ENCODE measurements around the gene PCGF1. TPM values are rescaled to one million over a fixed set of nuclear protein-coding genes. Genes with fewer than 3 reads are reported as not detected.

Gene PCGF1
- total and polyA plus RNA-seq, 2 of the 8 experiments (the other 6 are each of a cell fraction or from before 2014, with no cell fraction given) = 10.0 to 23.7 TPM

- peaks cover 71 to 91% (median 89%) of the 10 kb centered on the region in 4 experiments for H3K27me3 ChIP-seq (replicated peaks in 1 of 4; ENCODE audit: control insufficient read depth in 3 of 4, extremely low read depth in 1 of 4, insufficient read depth in 3 of 4, low read length in 3 of 4)
- no peak overlapping the region for H2BK120ac ChIP-seq (replicated peaks; ENCODE audit: low read depth, low read length)
- no peak overlapping the region for H4K5ac ChIP-seq (ENCODE audit: insufficient read length, low read depth, low read length)
- no peak overlapping the region for H3K4ac ChIP-seq (replicated peaks; ENCODE audit: insufficient read length, low read depth, low read length)
- H2AK5ac ChIP-seq (ENCODE audit: low read depth, low read length) = no peak overlapping the region
- H4K20me1 ChIP-seq (replicated peaks in 1 of 2; ENCODE audit: control insufficient read depth in 1 of 2, insufficient read depth in 2 of 2, low read length in 2 of 2) = peaks cover 0 to 12% of the 10 kb centered on the region in 2 experiments
- H3K79me1 ChIP-seq (ENCODE audit: low read depth, low read length) = no peaks in the 10 kb centered on the region
- 0 out of 2 replicates have a peak overlapping the region, but pooled peaks have one; percentile 16 for H2BK15ac ChIP-seq (ENCODE audit: low read length)
- peak overlapping the region; percentile 82; the same call in 1 of the 2 replicates for H4K8ac ChIP-seq (ENCODE audit: extremely low read depth, insufficient read depth, low read length)
- H3K18ac ChIP-seq (ENCODE audit: extremely low read depth, low read length) = peak overlapping the region; percentile 19; the same call in 1 of the 2 replicates
- H3K23ac ChIP-seq (ENCODE audit: insufficient read length) = no peak overlapping the region
- FAIRE-seq (no peak), DNase-seq (ENCODE audit: low read depth in 1 of 2, low spot score in 2 of 2) (peak in 1 of 2 experiments; percentile 67)
- WGBS, 2 experiments (ENCODE audit: extremely low coverage in 1 of 2, insufficient coverage in 1 of 2, insufficient read length in 1 of 2, insufficient replicate concordance in 2 of 2, low coverage in 1 of 2, low lambda C conversion rate in 2 of 2, missing lambda C conversion rate in 1 of 2) = 3% methylated on average over 31 of the region's 32 CpGs; no CpG with 5 or more reads in 1 of the 2 experiments
- H3K4me2 ChIP-seq (ENCODE audit: insufficient read depth in 1 of 2, low read depth in 2 of 2, low read length in 2 of 2) = peak overlapping the region; percentile 78 to 88
- no peak overlapping the region for H3K9ac ChIP-seq (replicated peaks in 1 of 4; ENCODE audit: extremely low read depth in 1 of 4, low read depth in 3 of 4, low read length in 3 of 4)
- peak overlapping the region; percentile 17; the same call in 1 of the 2 replicates for H2AFZ ChIP-seq (ENCODE audit: low read length)
- peak overlapping the region; percentile 10 for H3K56ac ChIP-seq (replicated peaks; ENCODE audit: insufficient read length, low read depth, low read length)
- peaks cover 0 to 3% of the 10 kb centered on the region in 2 experiments; a peak in 1 of 4 replicates for H3K79me2 ChIP-seq (ENCODE audit: control insufficient read depth in 1 of 2, insufficient read depth in 2 of 2, low read length in 2 of 2)
- H3K4me1 ChIP-seq (replicated peaks in 1 of 4; ENCODE audit: control insufficient read depth in 3 of 4, insufficient read depth in 4 of 4, low read length in 3 of 4) = peaks cover 7 to 66% (median 43%) of the 10 kb centered on the region in 4 experiments
- no peak overlapping the region for H2BK20ac ChIP-seq (ENCODE audit: low read length)
- H2BK12ac ChIP-seq (ENCODE audit: low read depth, low read length) = peak overlapping the region; percentile 60; the same call in 1 of the 2 replicates
- H3K4me3 ChIP-seq (ENCODE audit: extremely low read depth in 1 of 4, insufficient read depth in 2 of 4, low read depth in 3 of 4, low read length in 4 of 4) = peak overlapping the region; percentile 36 to 65 (median 54)
- no peak overlapping the region for H3K27ac ChIP-seq (ENCODE audit: low read depth, low read length)
- H3K9me3 ChIP-seq (ENCODE audit: insufficient read depth in 2 of 2, low read depth in 1 of 2, low read length in 1 of 2) = no peaks in the 10 kb centered on the region
- H4K91ac ChIP-seq (replicated peaks; ENCODE audit: insufficient read length, low read length) = no peak overlapping the region
- ChIA-PET POLR2A (ENCODE audit: partially characterized antibody) (interaction anchor here (1.2 to 9.4 kb wide), 5 partner anchors 11 to 62 kb away, joined by 3 to 73 read pairs (median 59); partner anchors contain the start of genes AUP1, CCDC142, HTRA2 and TLX2), CTCF (ENCODE audit: partially characterized antibody) (interaction anchor here (1.8 to 5.1 kb wide), 6 partner anchors 11 to 19 kb away, joined by 6 to 24 read pairs (median 14); partner anchors contain the start of genes CCDC142, TLX2 and TTC31)
- peaks cover 39% of the 10 kb centered on the region; the same call in 1 of the 2 replicates for H3K23me2 ChIP-seq (ENCODE audit: low read depth, low read length)
- H3K14ac ChIP-seq (ENCODE audit: insufficient read length) = no peak overlapping the region
- H2BK5ac ChIP-seq (ENCODE audit: low read depth, low read length) = peak overlapping the region; percentile 35; the same call in 1 of the 2 replicates
- TF ChIP-seq TCF12 (IDR thresholded peaks at IDR 0.05; ENCODE audit: low read depth, low read length) (no peak), EZH2 (IDR thresholded peaks at IDR 0.05; ENCODE audit: low read depth, low read length, severe bottlenecking) (peak; percentile 94), RNF2 (IDR thresholded peaks at IDR 0.05; ENCODE audit: borderline replicate concordance, low read depth, low read length, missing control alignments, poor library complexity, severe bottlenecking) (peak; percentile 83), RBBP5 (IDR thresholded peaks at IDR 0.05; ENCODE audit: borderline replicate concordance, low read depth, low read length) (no peak)
- TF ChIP-seq, protein P1, sequence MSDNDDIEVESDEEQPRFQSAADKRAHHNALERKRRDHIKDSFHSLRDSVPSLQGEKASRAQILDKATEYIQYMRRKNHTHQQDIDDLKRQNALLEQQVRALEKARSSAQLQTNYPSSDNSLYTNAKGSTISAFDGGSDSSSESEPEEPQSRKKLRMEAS (IDR thresholded peaks at IDR 0.05) = no peak
- H3K36me3 ChIP-seq (ENCODE audit: control insufficient read depth in 2 of 4, insufficient read depth in 4 of 4, low read length in 3 of 4) = peaks cover 0 to 9% (median 4%) of the 10 kb centered on the region in 4 experiments; a peak in 6 of 8 replicates
Observed at GRCh38 chr2:74502147-74502719, 5.3 kb downstream of the PCGF1 start.
